ENCODE results near the gene SHB. TPM values are rescaled to one million over a fixed set of nuclear protein-coding genes. Genes with fewer than 3 reads are reported as not detected.

SHB gene
- total RNA-seq, 4 donors from 2014 or later: 17.7 to 31.4 (median 24.2) TPM

Small RNA genes lying within 50 kb of the gene (small RNA-seq; reads per million reads assigned to genes)
- gene RNU7-124P: 0 reads per million in 4 donors

Other genes starting within 250 kb of the SHB start
- 10 to 100 TPM; 18.2 to 30.3 (median 20.3) TPM for gene SLC25A51, start 165.1 kb downstream of the SHB start, total RNA-seq